ENCODE data around the gene FLNC.

FLNC gene

DNA sequence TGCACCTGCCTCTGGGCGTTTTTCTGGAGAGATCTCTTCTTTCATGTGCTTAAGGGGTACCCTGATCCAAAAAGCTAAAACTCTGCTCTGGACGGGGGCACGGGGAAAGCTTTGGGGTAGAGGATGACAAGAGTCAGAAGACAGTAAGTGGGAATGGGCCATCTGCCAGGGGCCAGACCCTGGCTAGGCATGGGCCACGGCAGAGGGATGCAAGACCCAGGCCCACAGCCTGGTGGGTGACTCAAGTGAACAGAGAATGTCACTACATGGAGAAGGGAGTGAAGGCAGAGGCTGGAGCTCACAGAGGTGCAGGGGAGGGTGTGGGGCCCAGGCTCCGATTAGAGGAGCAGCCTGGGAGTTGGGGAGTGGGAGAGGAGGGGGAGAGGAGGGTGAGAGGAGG is 15.3 kb downstream of the FLNC start:
- Histone ChIP-seq H3F3A (ENCODE audit: control insufficient read depth, insufficient read depth) (no peaks in the 10 kb centered on the region), H4K20me1 (ENCODE audit: control insufficient read depth, insufficient read depth, low read depth, low read length) (no peaks in the 10 kb centered on the region), H3K4me1 (ENCODE audit: control insufficient read depth, low read length) (peaks cover 17% of the 10 kb centered on the region), H3K27me3 (ENCODE audit: control insufficient read depth, low read length) (no peaks in the 10 kb centered on the region), H3K36me3 (ENCODE audit: control insufficient read depth, low read length) (no peaks in the 10 kb centered on the region), H3K4me3 (ENCODE audit: low read length) (no peak overlapping the region), H3K79me2 (ENCODE audit: control insufficient read depth, low read length) (no peaks in the 10 kb centered on the region), H3K27ac (ENCODE audit: low read depth, low read length) (no peak overlapping the region), H3K9me3 (ENCODE audit: control insufficient read depth, insufficient read depth, low read length) (no peaks in the 10 kb centered on the region), H3K9me2 (replicated peaks; ENCODE audit: control insufficient read depth, low read length) (no peaks in the 10 kb centered on the region), H3K4me2 (ENCODE audit: low read length) (no peak overlapping the region)
- TF ChIP-seq, protein P1, sequence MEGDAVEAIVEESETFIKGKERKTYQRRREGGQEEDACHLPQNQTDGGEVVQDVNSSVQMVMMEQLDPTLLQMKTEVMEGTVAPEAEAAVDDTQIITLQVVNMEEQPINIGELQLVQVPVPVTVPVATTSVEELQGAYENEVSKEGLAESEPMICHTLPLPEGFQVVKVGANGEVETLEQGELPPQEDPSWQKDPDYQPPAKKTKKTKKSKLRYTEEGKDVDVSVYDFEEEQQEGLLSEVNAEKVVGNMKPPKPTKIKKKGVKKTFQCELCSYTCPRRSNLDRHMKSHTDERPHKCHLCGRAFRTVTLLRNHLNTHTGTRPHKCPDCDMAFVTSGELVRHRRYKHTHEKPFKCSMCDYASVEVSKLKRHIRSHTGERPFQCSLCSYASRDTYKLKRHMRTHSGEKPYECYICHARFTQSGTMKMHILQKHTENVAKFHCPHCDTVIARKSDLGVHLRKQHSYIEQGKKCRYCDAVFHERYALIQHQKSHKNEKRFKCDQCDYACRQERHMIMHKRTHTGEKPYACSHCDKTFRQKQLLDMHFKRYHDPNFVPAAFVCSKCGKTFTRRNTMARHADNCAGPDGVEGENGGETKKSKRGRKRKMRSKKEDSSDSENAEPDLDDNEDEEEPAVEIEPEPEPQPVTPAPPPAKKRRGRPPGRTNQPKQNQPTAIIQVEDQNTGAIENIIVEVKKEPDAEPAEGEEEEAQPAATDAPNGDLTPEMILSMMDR (IDR thresholded peaks at IDR 0.05; ENCODE audit: low read depth, low read length, poor library complexity, severe bottlenecking), result no peak
- TF ChIP-seq EZH2phosphoT487 (IDR thresholded peaks at IDR 0.05; ENCODE audit: borderline replicate concordance, low read length), result no peak

DNA sequence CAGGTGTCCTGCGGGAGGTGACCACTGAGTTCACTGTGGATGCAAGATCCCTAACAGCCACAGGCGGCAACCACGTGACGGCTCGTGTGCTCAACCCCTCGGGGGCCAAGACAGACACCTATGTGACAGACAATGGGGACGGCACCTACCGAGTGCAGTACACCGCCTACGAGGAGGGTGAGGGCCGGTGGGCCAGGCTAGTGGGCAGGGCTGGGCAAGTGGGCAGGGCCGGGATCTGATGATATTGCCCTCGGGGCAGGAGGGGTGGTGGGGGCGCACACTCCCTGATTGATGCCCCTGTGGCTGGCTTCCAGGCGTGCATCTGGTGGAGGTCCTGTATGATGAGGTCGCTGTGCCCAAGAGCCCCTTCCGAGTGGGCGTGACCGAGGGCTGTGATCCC is 15.8 kb downstream of the FLNC start:
- Histone ChIP-seq H3K9me2 (replicated peaks; ENCODE audit: control insufficient read depth, low read length) (no peaks in the 10 kb centered on the region), H3K27me3 (ENCODE audit: control insufficient read depth, low read length) (no peaks in the 10 kb centered on the region), H3K4me3 (ENCODE audit: low read length) (no peak overlapping the region), H3K36me3 (ENCODE audit: control insufficient read depth, low read length) (no peaks in the 10 kb centered on the region), H3F3A (ENCODE audit: control insufficient read depth, insufficient read depth) (no peaks in the 10 kb centered on the region), H3K27ac (ENCODE audit: low read depth, low read length) (no peak overlapping the region), H3K4me1 (ENCODE audit: control insufficient read depth, low read length) (peaks cover 14% of the 10 kb centered on the region), H3K9me3 (ENCODE audit: control insufficient read depth, insufficient read depth, low read length) (no peaks in the 10 kb centered on the region), H3K4me2 (ENCODE audit: low read length) (no peak overlapping the region), H4K20me1 (ENCODE audit: control insufficient read depth, insufficient read depth, low read depth, low read length) (no peaks in the 10 kb centered on the region), H3K79me2 (ENCODE audit: control insufficient read depth, low read length) (no peaks in the 10 kb centered on the region)
- TF ChIP-seq EZH2phosphoT487 (IDR thresholded peaks at IDR 0.05; ENCODE audit: borderline replicate concordance, low read length), result no peak
- TF ChIP-seq, protein P1 (IDR thresholded peaks at IDR 0.05; ENCODE audit: low read depth, low read length, poor library complexity, severe bottlenecking), result no peak

DNA sequence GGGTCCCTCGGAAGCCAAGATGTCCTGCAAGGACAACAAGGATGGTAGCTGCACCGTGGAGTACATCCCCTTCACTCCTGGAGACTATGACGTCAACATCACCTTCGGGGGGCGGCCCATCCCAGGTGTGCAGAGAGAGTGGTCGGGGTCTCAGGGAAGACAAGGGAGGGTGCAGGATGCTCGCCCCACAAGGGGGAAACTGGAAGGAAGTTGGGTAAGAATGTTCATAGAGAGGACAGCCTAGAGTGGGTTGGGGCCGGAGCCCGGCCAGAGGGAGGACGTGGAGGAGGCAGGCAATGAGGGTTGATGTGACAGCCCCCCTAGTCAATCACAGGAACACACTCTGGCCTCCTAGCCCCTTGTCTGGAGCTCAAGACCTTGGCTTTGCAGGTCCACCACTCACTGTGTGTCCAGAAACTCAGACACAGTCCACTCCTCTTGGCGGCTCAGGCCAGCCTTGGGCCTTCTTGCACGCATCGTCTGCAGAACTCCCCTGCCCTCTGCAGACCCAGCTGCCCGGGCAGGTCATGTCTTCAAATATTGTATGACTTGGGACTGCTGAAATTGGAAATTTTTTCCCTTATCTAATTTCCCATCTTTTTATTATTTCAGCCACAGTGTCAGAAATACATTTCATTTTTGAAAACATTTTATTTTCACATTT is 16.7 kb downstream of the FLNC start:
- Histone ChIP-seq H3K9me3 (ENCODE audit: control insufficient read depth, insufficient read depth, low read length) (no peaks in the 10 kb centered on the region), H3K9me2 (replicated peaks; ENCODE audit: control insufficient read depth, low read length) (no peaks in the 10 kb centered on the region), H3K27ac (ENCODE audit: low read depth, low read length) (no peak overlapping the region), H3K4me2 (ENCODE audit: low read length) (no peak overlapping the region), H3F3A (ENCODE audit: control insufficient read depth, insufficient read depth) (no peaks in the 10 kb centered on the region), H3K79me2 (ENCODE audit: control insufficient read depth, low read length) (no peaks in the 10 kb centered on the region), H3K4me1 (ENCODE audit: control insufficient read depth, low read length) (peaks cover 5% of the 10 kb centered on the region), H3K36me3 (ENCODE audit: control insufficient read depth, low read length) (no peaks in the 10 kb centered on the region), H4K20me1 (ENCODE audit: control insufficient read depth, insufficient read depth, low read depth, low read length) (no peaks in the 10 kb centered on the region), H3K27me3 (ENCODE audit: control insufficient read depth, low read length) (no peaks in the 10 kb centered on the region), H3K4me3 (ENCODE audit: low read length) (no peak overlapping the region)
- TF ChIP-seq EZH2phosphoT487 (IDR thresholded peaks at IDR 0.05; ENCODE audit: borderline replicate concordance, low read length), result no peak
- TF ChIP-seq, protein P1 (IDR thresholded peaks at IDR 0.05; ENCODE audit: low read depth, low read length, poor library complexity, severe bottlenecking), result no peak

Measured in DOHH2 (cell line).